ENCODE results near the gene OR6C4.
"Not testable (repeated sequence)": the region's sequence is repeated elsewhere in the genome, so short reads cannot be mapped to it uniquely, and the experiment has no call there.

The OR6C4 gene

DNA sequence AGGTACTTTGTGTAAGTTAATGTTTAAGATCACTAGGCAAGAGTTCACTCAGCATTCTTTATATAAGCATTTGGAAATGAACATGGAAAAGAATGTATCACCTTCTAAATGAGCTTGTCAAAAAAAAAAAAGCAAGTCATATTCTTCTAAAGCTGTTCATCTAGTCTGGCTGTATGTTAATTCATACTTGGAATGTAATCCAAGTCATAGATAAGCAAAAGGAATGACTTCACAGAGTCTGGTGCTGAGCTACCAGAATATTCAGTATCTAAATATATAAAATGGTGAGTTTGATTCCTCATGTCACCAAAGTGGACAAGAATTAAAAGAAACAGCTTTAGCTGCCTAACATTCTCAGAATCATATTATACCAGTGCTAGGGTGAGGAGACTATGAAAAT lies 4.9 kb downstream of the OR6C4 start:
- ChIA-PET CTCF (no interaction called here), POLR2A (no interaction called here)
- Histone ChIP-seq H3K36me3 (ENCODE audit: control insufficient read depth in 4 of 4, insufficient read depth in 4 of 4, low read length in 3 of 4) (no peaks in the 10 kb centered on the region), H3K9me3 (ENCODE audit: control extremely low read depth in 1 of 5, control insufficient read depth in 4 of 5, insufficient read depth in 2 of 5, low read depth in 1 of 5, low read length in 4 of 5) (peaks cover 0 to 16% (median 7%) of the 10 kb centered on the region in 5 experiments), H3K4me1 (ENCODE audit: control extremely low read depth in 1 of 4, control insufficient read depth in 4 of 4, insufficient read depth in 4 of 4, low read length in 3 of 4) (peaks cover 0 to 2% (median under 1%) of the 10 kb centered on the region in 4 experiments), H3K27me3 (replicated peaks in 2 of 5; ENCODE audit: control insufficient read depth in 4 of 5, insufficient read depth in 5 of 5, low read length in 4 of 5) (no peaks in the 10 kb centered on the region), H3K27ac (ENCODE audit: insufficient read depth in 1 of 2, low read depth in 1 of 2, low read length in 2 of 2, poor library complexity in 1 of 2, severe bottlenecking in 2 of 2) (no peak overlapping the region), H3K4me3 (ENCODE audit: control insufficient read depth in 1 of 7, extremely low read depth in 1 of 7, insufficient read depth in 4 of 7, low read depth in 2 of 7, low read length in 6 of 7) (no peak overlapping the region)
- DNase-seq = no peak

DNA sequence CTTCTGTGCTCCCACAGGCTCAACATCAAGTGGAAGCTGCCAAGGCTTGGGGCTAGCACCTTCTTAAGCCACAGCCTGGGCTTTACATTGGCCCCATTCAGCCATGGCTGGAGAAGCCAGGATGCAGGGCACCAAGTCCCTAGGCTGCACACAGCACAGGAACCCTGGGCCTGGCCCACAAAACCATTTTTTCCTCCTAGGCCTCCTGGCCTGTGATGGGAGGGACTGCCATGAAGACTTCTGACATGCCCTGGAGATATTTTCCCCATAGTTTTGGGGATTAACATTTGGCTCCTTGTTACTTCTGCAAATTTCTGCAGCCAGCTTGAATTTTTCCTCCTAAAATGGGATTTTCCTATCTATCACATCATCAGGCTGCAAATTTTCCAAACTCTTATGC lies 20.7 kb downstream of the OR6C4 start:
- H3K4me3 ChIP-seq (ENCODE audit: control insufficient read depth in 1 of 7, extremely low read depth in 1 of 7, insufficient read depth in 4 of 7, low read depth in 2 of 7, low read length in 6 of 7); POLR2A ChIA-PET; H3K36me3 ChIP-seq (ENCODE audit: control insufficient read depth in 4 of 4, insufficient read depth in 4 of 4, low read length in 3 of 4); H3K27me3 ChIP-seq (replicated peaks in 2 of 5; ENCODE audit: control insufficient read depth in 4 of 5, insufficient read depth in 5 of 5, low read length in 4 of 5); H3K4me1 ChIP-seq (ENCODE audit: control extremely low read depth in 1 of 4, control insufficient read depth in 4 of 4, insufficient read depth in 4 of 4, low read length in 3 of 4); DNase-seq; H3K27ac ChIP-seq (ENCODE audit: insufficient read depth in 1 of 2, low read depth in 1 of 2, low read length in 2 of 2, poor library complexity in 1 of 2, severe bottlenecking in 2 of 2); CTCF ChIA-PET: not testable (repeated sequence)
- peaks cover 1 to 22% (median 18%) of the 10 kb centered on the region in 5 experiments for H3K9me3 ChIP-seq (ENCODE audit: control extremely low read depth in 1 of 5, control insufficient read depth in 4 of 5, insufficient read depth in 2 of 5, low read depth in 1 of 5, low read length in 4 of 5)

DNA sequence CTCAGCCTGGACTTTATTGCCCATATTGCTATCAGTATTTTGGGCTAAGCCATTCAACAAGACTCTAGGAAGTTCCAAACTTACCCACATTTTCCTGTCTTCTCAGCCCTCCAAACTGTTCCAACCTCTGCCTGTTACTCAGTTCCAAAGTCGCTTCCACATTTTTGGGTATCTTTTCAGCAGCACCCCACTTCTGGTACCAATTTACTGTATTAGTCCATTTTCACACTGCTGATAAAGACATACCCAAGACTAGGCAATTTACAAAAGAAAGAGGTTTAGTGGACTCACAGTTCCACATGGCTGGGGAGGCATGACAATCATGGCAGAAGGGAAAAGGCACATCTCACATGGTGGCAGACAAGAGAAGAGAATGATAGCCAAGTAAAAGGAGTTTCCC lies 21.3 kb downstream of the OR6C4 start:
- H3K4me3 ChIP-seq (ENCODE audit: control insufficient read depth in 1 of 7, extremely low read depth in 1 of 7, insufficient read depth in 4 of 7, low read depth in 2 of 7, low read length in 6 of 7); CTCF ChIA-PET; H3K36me3 ChIP-seq (ENCODE audit: control insufficient read depth in 4 of 4, insufficient read depth in 4 of 4, low read length in 3 of 4); H3K27me3 ChIP-seq (replicated peaks in 2 of 5; ENCODE audit: control insufficient read depth in 4 of 5, insufficient read depth in 5 of 5, low read length in 4 of 5); H3K27ac ChIP-seq (ENCODE audit: insufficient read depth in 1 of 2, low read depth in 1 of 2, low read length in 2 of 2, poor library complexity in 1 of 2, severe bottlenecking in 2 of 2); DNase-seq; H3K4me1 ChIP-seq (ENCODE audit: control extremely low read depth in 1 of 4, control insufficient read depth in 4 of 4, insufficient read depth in 4 of 4, low read length in 3 of 4); POLR2A ChIA-PET: not testable (repeated sequence)
- WGBS (ENCODE audit: insufficient coverage) = 100% methylated on average over 1 of the region's 1 CpG
- H3K9me3 ChIP-seq (ENCODE audit: control extremely low read depth in 1 of 5, control insufficient read depth in 4 of 5, insufficient read depth in 2 of 5, low read depth in 1 of 5, low read length in 4 of 5) = peaks cover 1 to 22% (median 18%) of the 10 kb centered on the region in 5 experiments

DNA sequence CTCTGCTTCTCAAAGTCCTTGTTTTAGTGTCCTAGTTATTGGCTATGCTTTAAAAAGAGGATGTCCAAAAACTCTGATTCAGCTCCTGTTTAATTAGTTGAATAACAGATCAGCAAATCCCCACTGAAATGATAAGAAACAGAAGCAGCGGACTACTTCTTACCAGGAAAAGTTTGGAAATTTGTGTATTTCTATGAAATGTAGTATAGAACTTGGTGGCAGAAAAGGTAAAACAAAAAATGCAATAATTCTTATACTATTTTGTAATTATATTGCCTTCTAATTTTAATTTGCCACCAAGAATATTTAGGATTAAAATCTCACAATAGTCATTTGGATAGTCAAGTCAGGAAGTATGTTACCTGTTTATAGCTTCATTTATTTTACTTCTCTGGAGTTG lies 22.8 kb downstream of the OR6C4 start, which contains the start of gene OR2AP1:
Gene OR2AP1, plus strand, starts transcription at position 301 of the 400 bp plus-strand sequence. CDS start 1,947 bp downstream, outside the sequence.
- no peaks in the 10 kb centered on the region for H3K4me1 ChIP-seq (ENCODE audit: control extremely low read depth in 1 of 4, control insufficient read depth in 4 of 4, insufficient read depth in 4 of 4, low read length in 3 of 4)
- H3K27me3 ChIP-seq (replicated peaks in 2 of 5; ENCODE audit: control insufficient read depth in 4 of 5, insufficient read depth in 5 of 5, low read length in 4 of 5) = no peaks in the 10 kb centered on the region
- no peak within 1 kb of the TSS for H3K27ac ChIP-seq (ENCODE audit: insufficient read depth in 1 of 2, low read depth in 1 of 2, low read length in 2 of 2, poor library complexity in 1 of 2, severe bottlenecking in 2 of 2)
- ChIA-PET CTCF (no interaction called here), POLR2A (no interaction called here)
- H3K4me3 ChIP-seq (ENCODE audit: control insufficient read depth in 1 of 7, extremely low read depth in 1 of 7, insufficient read depth in 4 of 7, low read depth in 2 of 7, low read length in 6 of 7) = no peak within 1 kb of the TSS
- no peaks in the 10 kb centered on the region for H3K36me3 ChIP-seq (ENCODE audit: control insufficient read depth in 4 of 4, insufficient read depth in 4 of 4, low read length in 3 of 4)
- no CpG with 5 or more reads among the region's 1 CpG for WGBS (ENCODE audit: insufficient coverage)
- H3K9me3 ChIP-seq (ENCODE audit: control extremely low read depth in 1 of 5, control insufficient read depth in 4 of 5, insufficient read depth in 2 of 5, low read depth in 1 of 5, low read length in 4 of 5) = peaks cover 1 to 22% (median 18%) of the 10 kb centered on the region in 5 experiments
- DNase-seq = no peak

DNA sequence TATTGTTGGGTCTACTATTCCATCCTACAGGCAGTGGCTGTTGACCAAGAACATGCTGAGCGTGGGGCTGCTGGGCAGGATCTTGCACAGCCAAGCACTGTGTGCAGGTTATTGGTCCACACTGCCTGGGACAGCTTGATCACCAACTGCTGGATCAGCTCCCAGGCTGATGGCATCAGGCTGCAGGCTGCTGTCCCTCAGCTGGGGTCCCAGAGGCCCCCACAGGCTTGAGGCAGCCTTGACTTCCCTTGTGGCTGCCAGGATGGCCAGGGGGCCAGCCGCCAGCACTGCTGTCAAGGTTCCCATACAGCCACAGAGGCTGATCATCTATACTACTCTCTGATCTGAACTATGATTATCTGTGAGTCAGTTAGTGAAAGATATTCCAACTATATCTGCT lies 32.7 kb downstream of the OR6C4 start:
- WGBS (ENCODE audit: insufficient coverage) = no CpG with 5 or more reads among the region's 2 CpGs

DNA sequence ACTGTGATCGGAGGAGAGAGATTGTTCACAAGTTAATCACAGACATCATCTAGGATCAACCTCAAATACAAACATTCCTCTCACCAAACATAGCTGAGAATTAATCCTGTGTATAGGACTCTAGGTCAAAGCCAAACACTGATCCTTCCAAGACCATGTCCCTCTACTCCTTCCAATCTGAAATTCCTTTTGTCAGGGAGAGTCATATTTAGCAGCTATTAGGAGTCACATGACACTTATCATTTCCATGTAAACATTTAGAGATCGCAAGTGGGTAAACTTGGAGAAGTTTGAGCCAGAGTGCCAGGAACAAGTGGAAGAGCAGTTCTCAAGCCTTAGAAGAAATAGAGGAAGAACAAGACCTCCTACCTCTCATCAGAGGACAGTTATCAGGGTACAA lies 36.4 kb downstream of the OR6C4 start:
- Histone ChIP-seq H3K9me3 (ENCODE audit: control extremely low read depth in 1 of 5, control insufficient read depth in 4 of 5, insufficient read depth in 2 of 5, low read depth in 1 of 5, low read length in 4 of 5) (peaks cover 0 to 5% (median under 1%) of the 10 kb centered on the region in 5 experiments), H3K4me3 (ENCODE audit: control insufficient read depth in 1 of 7, extremely low read depth in 1 of 7, insufficient read depth in 4 of 7, low read depth in 2 of 7, low read length in 6 of 7) (no peak overlapping the region), H3K36me3 (ENCODE audit: control insufficient read depth in 4 of 4, insufficient read depth in 4 of 4, low read length in 3 of 4) (no peaks in the 10 kb centered on the region), H3K4me1 (ENCODE audit: control extremely low read depth in 1 of 4, control insufficient read depth in 4 of 4, insufficient read depth in 4 of 4, low read length in 3 of 4) (no peaks in the 10 kb centered on the region), H3K27ac (ENCODE audit: insufficient read depth in 1 of 2, low read depth in 1 of 2, low read length in 2 of 2, poor library complexity in 1 of 2, severe bottlenecking in 2 of 2) (no peak overlapping the region), H3K27me3 (replicated peaks in 2 of 5; ENCODE audit: control insufficient read depth in 4 of 5, insufficient read depth in 5 of 5, low read length in 4 of 5) (peaks cover 0 to 5% (median 0%) of the 10 kb centered on the region in 5 experiments)
- ChIA-PET POLR2A (no interaction called here), CTCF (no interaction called here)
- WGBS (ENCODE audit: insufficient coverage) = 100% methylated on average over 1 of the region's 2 CpGs
- no peak for DNase-seq

More for the DNA sequence above, 32.7 kb downstream of the OR6C4 start:
- H3K27me3 ChIP-seq (replicated peaks in 2 of 5; ENCODE audit: control insufficient read depth in 4 of 5, insufficient read depth in 5 of 5, low read length in 4 of 5) = peaks cover 0 to 5% (median 0%) of the 10 kb centered on the region in 5 experiments
- no peaks in the 10 kb centered on the region for H3K36me3 ChIP-seq (ENCODE audit: control insufficient read depth in 4 of 4, insufficient read depth in 4 of 4, low read length in 3 of 4)
- H3K27ac ChIP-seq (ENCODE audit: insufficient read depth in 1 of 2, low read depth in 1 of 2, low read length in 2 of 2, poor library complexity in 1 of 2, severe bottlenecking in 2 of 2) = no peak overlapping the region
- no peak overlapping the region for H3K4me3 ChIP-seq (ENCODE audit: control insufficient read depth in 1 of 7, extremely low read depth in 1 of 7, insufficient read depth in 4 of 7, low read depth in 2 of 7, low read length in 6 of 7)
- no peak for DNase-seq
- H3K9me3 ChIP-seq (ENCODE audit: control extremely low read depth in 1 of 5, control insufficient read depth in 4 of 5, insufficient read depth in 2 of 5, low read depth in 1 of 5, low read length in 4 of 5) = peaks cover 0 to 7% (median 2%) of the 10 kb centered on the region in 5 experiments
- CTCF ChIA-PET = no interaction called here
- POLR2A ChIA-PET = no interaction called here
- no peaks in the 10 kb centered on the region for H3K4me1 ChIP-seq (ENCODE audit: control extremely low read depth in 1 of 4, control insufficient read depth in 4 of 4, insufficient read depth in 4 of 4, low read length in 3 of 4)

DNA sequence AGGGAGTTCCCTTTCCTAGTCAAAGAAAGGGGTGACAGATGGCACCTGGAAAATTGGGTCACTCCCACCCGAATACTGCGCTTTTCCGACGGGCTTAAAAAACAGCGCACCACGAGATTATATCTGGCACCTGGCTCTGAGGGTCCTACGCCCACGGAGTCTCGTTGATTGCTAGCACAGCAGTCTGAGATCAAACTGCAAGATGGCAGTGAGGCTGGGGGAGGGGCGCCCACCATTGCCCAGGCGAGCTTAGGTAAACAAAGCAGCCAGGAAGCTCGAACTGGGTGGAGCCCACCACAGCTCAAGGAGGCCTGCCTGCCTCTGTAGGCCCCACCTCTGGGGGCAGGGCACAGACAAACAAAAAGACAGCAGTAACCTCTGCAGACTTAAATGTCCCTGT lies 40.8 kb downstream of the OR6C4 start:
- CTCF ChIA-PET = not testable (repeated sequence)

More for the DNA sequence above, 40.8 kb downstream of the OR6C4 start:
- H3K9me3 ChIP-seq (ENCODE audit: control extremely low read depth in 1 of 5, control insufficient read depth in 4 of 5, insufficient read depth in 2 of 5, low read depth in 1 of 5, low read length in 4 of 5); H3K36me3 ChIP-seq (ENCODE audit: control insufficient read depth in 4 of 4, insufficient read depth in 4 of 4, low read length in 3 of 4); H3K27me3 ChIP-seq (replicated peaks in 2 of 5; ENCODE audit: control insufficient read depth in 4 of 5, insufficient read depth in 5 of 5, low read length in 4 of 5); POLR2A ChIA-PET; H3K4me3 ChIP-seq (ENCODE audit: control insufficient read depth in 1 of 7, extremely low read depth in 1 of 7, insufficient read depth in 4 of 7, low read depth in 2 of 7, low read length in 6 of 7); H3K4me1 ChIP-seq (ENCODE audit: control extremely low read depth in 1 of 4, control insufficient read depth in 4 of 4, insufficient read depth in 4 of 4, low read length in 3 of 4); DNase-seq; H3K27ac ChIP-seq (ENCODE audit: insufficient read depth in 1 of 2, low read depth in 1 of 2, low read length in 2 of 2, poor library complexity in 1 of 2, severe bottlenecking in 2 of 2): not testable (repeated sequence)
- WGBS (ENCODE audit: insufficient coverage) = 100% methylated on average over 4 of the region's 12 CpGs

Measured in common myeloid progenitor, CD34-positive (primary cell).